SK-N-SH (cell line): ENCODE results near the gene AATF. TPM values are rescaled to one million over a fixed set of nuclear protein-coding genes. Genes with fewer than 3 reads are reported as not detected.

ENCODE experiments used
- CTCF ChIA-PET: fragments of 300-600, 350-600 bp; formaldehyde crosslinking; extraction: SDS; loops from one replicate; lab custom pipeline; 2021; lab: Yijun Ruan, JAX
- POLR2A ChIA-PET: fragments of 350-600 bp; sonication (Branson Sonifier 250); formaldehyde crosslinking; extraction: SDS; loops from one replicate; lab custom pipeline; 2020; ENCODE audit warnings: antibody characterized with exemption, inconsistent platforms; lab: Yijun Ruan, JAX
- DNase-seq: peaks from one replicate; pipeline ENCODE4 v3.0.0; 2012
- H2AFZ ChIP-seq: fragments of 200-600 bp; sonication (generic); 2 replicates; pipeline ENCODE4 v1.8.1; 2016; ENCODE audit warnings: antibody characterized with exemption, mild to moderate bottlenecking, low read depth
- H3F3A ChIP-seq: fragments of 200-600 bp; sonication (generic); replicated peaks from 2 replicates; pipeline ENCODE3; 2016; ENCODE audit warnings: antibody characterized with exemption, mild to moderate bottlenecking; ENCODE audit not compliant: insufficient read depth
- H3K27ac ChIP-seq, 2 experiments: fragments of 200-500 bp in 1 of 2; fragments of 200-600 bp in 1 of 2; sonication (Bioruptor generic) in 1 of 2; sonication (generic), shearing (Covaris generic) in 1 of 2; 2 replicates each; pipeline versions ENCODE4 v1.5.1 to v1.6.1; 2014 to 2016; ENCODE audit warnings: low read depth in 2 of 2, inconsistent platforms in 1 of 2, low read length in 1 of 2, mild to moderate bottlenecking in 1 of 2, mixed read lengths in 1 of 2
- H3K27me3 ChIP-seq: fragments of 200-600 bp; sonication (generic), shearing (Covaris generic); 2 replicates; pipeline ENCODE4 v1.6.1; 2016; ENCODE audit warnings: mixed run types; ENCODE audit not compliant: insufficient read depth
- H3K36me3 ChIP-seq, 2 experiments: fragments of 200-500 bp in 1 of 2; fragments of 200-600 bp in 1 of 2; sonication (Bioruptor generic) in 1 of 2; sonication (generic) in 1 of 2; replicated peaks in 1 of 2; 2 replicates each; pipeline versions ENCODE3 to v1.5.1; 2014 to 2016; ENCODE audit warnings: low read length in 1 of 2, mild to moderate bottlenecking in 1 of 2; ENCODE audit not compliant: insufficient read depth in 2 of 2, control insufficient read depth in 1 of 2
- H3K4me1 ChIP-seq, 2 experiments: fragments of 200-500 bp in 1 of 2; fragments of 200-600 bp in 1 of 2; sonication (Bioruptor generic) in 1 of 2; sonication (generic), shearing (Covaris generic) in 1 of 2; 2 replicates each; pipeline versions ENCODE4 v1.5.1 to v1.6.1; 2014 to 2016; ENCODE audit warnings: low read depth in 1 of 2, low read length in 1 of 2, mixed run types in 1 of 2; ENCODE audit not compliant: insufficient read depth in 2 of 2, control insufficient read depth in 1 of 2
- H3K4me2 ChIP-seq: fragments of 200-600 bp; sonication (generic), shearing (Covaris generic); 2 replicates; pipeline ENCODE4 v1.6.1; 2017; ENCODE audit warnings: mixed run types
- H3K4me3 ChIP-seq, 2 experiments: fragments of 200-500 bp in 1 of 2; fragments of 200-600 bp in 1 of 2; sonication (Bioruptor generic) in 1 of 2; sonication (generic), shearing (Covaris generic) in 1 of 2; 2 replicates each; pipeline versions ENCODE4 v1.5.1 to v1.8.1; 2014 to 2016; ENCODE audit warnings: low read depth in 2 of 2, inconsistent platforms in 1 of 2, low read length in 1 of 2, mild to moderate bottlenecking in 1 of 2, mixed read lengths in 1 of 2, moderate library complexity in 1 of 2
- H3K79me2 ChIP-seq: fragments of 200-600 bp; sonication (generic); 2 replicates; pipeline ENCODE4 v1.8.1; 2017; ENCODE audit warnings: mild to moderate bottlenecking; ENCODE audit not compliant: insufficient read depth
- H3K9ac ChIP-seq: fragments of 200-600 bp; sonication (generic); 2 replicates; pipeline ENCODE4 v1.6.1; 2017; ENCODE audit warnings: mixed run types
- H3K9me2 ChIP-seq: fragments of 200-600 bp; sonication (generic); 2 replicates; pipeline ENCODE4 v1.6.1; 2017; ENCODE audit warnings: mixed run types
- H3K9me3 ChIP-seq: fragments of 200-600 bp; sonication (generic); 2 replicates; pipeline ENCODE4 v1.6.1; 2017; ENCODE audit warnings: mixed run types, mild to moderate bottlenecking, moderate library complexity
- H4K20me1 ChIP-seq: fragments of 200-600 bp; sonication (generic); 2 replicates; pipeline ENCODE4 v1.6.1; 2017; ENCODE audit warnings: mild to moderate bottlenecking, mixed run types; ENCODE audit not compliant: insufficient read depth
- CHD2 ChIP-seq: fragments of 150-350 bp; IDR thresholded peaks from 2 replicates; pipeline ENCODE4 v1.6.1; 2018; ENCODE audit warnings: low read length; ENCODE audit not compliant: partially characterized antibody
- FOSL2 ChIP-seq: IDR thresholded peaks from 2 replicates; pipeline ENCODE4 v1.4.0; 2012; ENCODE audit warnings: low read depth, mild to moderate bottlenecking, moderate library complexity, borderline replicate concordance
- FOXJ3 ChIP-seq: sonication (generic); formaldehyde crosslinking; IDR thresholded peaks from 2 replicates; pipeline ENCODE4 v1.5.1; 2020; ENCODE audit warnings: mild to moderate bottlenecking, missing genetic modification reagents
- FOXM1 ChIP-seq: IDR thresholded peaks from 2 replicates; pipeline ENCODE4 v1.4.0; 2012; ENCODE audit warnings: low read depth, mild to moderate bottlenecking
- MEF2A ChIP-seq: IDR thresholded peaks from 2 replicates; pipeline ENCODE4 v1.4.0; 2012; ENCODE audit warnings: low read depth, borderline replicate concordance
- MXI1 ChIP-seq: IDR thresholded peaks from 2 replicates; pipeline ENCODE4 v1.6.1; 2012; ENCODE audit warnings: mild to moderate bottlenecking, low read depth, low read length, improper control_type of control experiment
- NFIC ChIP-seq: IDR thresholded peaks from 2 replicates; pipeline ENCODE4 v1.4.0; 2012; ENCODE audit warnings: borderline replicate concordance
- RFX5 ChIP-seq: IDR thresholded peaks from 2 replicates; pipeline ENCODE4 v1.6.1; 2012; ENCODE audit warnings: mild to moderate bottlenecking, improper control_type of control experiment, low read length
- RXRA ChIP-seq: IDR thresholded peaks from 2 replicates; pipeline ENCODE4 v1.4.0; 2012; ENCODE audit warnings: low read depth, mild to moderate bottlenecking, borderline replicate concordance
- SIN3A ChIP-seq: IDR thresholded peaks from 2 replicates; pipeline ENCODE4 v1.6.1; 2012; ENCODE audit warnings: low read depth, mild to moderate bottlenecking, low read length, moderate library complexity, borderline replicate concordance
- SMC3 ChIP-seq: IDR thresholded peaks from 2 replicates; pipeline ENCODE4 v1.6.1; 2012; ENCODE audit warnings: low read depth, low read length, improper control_type of control experiment
- TAF1 ChIP-seq: IDR thresholded peaks from 2 replicates; pipeline ENCODE4 v1.6.1; 2012; ENCODE audit warnings: low read depth, mild to moderate bottlenecking, low read length, moderate library complexity, borderline replicate concordance
- TCF12 ChIP-seq: IDR thresholded peaks from 2 replicates; pipeline ENCODE4 v1.4.0; 2012
- YY1 ChIP-seq: IDR thresholded peaks from 2 replicates; pipeline ENCODE4 v1.4.0; 2012; ENCODE audit warnings: low read depth, mild to moderate bottlenecking
- WGBS: methylation state at CpG from one replicate; pipeline ENCODE4 v1.1.6; 2017; ENCODE audit warnings: low lambda C conversion rate; 5-methylcytosine and 5-hydroxymethylcytosine counted together
- polyA plus RNA-seq, 3 experiments: library from polyadenylated mRNA; depleted of rRNA; stranded (reverse); fragments of >200 nt; gene quantifications; 2 replicates each; pipeline ENCODE4 v1.2.3, GENCODE V29; 2012
- TF ChIP-seq, protein P1 (sequence below): fragments of 200-600 bp; sonication (generic); IDR thresholded peaks from 2 replicates; pipeline ENCODE4 v1.6.1; 2017; ENCODE audit warnings: antibody characterized with exemption, mild to moderate bottlenecking, moderate library complexity
- TF ChIP-seq, protein P2 (sequence below): fragments of 150-350 bp; IDR thresholded peaks from 2 replicates; pipeline ENCODE4 v1.6.1; 2017; ENCODE audit warnings: antibody characterized with exemption, low read length, low read depth, borderline replicate concordance
- TF ChIP-seq, protein P3 (sequence below): IDR thresholded peaks from 2 replicates; pipeline ENCODE4 v1.6.1; 2012; ENCODE audit warnings: mild to moderate bottlenecking, low read depth, low read length, moderate library complexity
- TF ChIP-seq, protein P4 (sequence below): fragments of 150-350 bp; IDR thresholded peaks from 2 replicates; pipeline ENCODE4 v1.6.1; 2016; ENCODE audit warnings: mild to moderate bottlenecking, low read depth, low read length
- TF ChIP-seq, protein P5 (sequence below): IDR thresholded peaks from 2 replicates; pipeline ENCODE4 v1.4.0; 2012; ENCODE audit warnings: low read depth

The AATF gene
- polyA plus RNA-seq, 1 of the 3 experiments (the other 2 are of a cell fraction), result 18.8 TPM

DNA sequence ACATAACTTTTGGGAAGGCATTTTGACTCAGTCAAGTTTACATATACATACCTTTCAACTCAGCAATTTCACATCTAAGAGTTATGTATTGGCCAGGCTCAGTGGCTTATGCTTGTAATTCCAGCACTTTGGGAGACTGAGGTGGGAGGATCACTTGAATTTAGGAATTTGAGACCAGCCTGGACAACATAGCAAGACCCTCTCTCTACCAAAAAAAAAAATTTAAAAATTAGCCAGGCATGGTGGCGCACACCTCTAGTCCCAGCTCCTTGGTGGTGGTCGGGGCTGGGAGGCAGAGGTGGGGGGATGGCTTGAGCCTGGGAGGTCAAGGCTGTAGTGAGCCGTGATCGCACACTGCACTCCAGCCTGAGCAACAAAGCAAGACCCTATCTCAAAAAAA, 79.3 kb downstream of the AATF start:
- ChIA-PET POLR2A (no interaction called here), CTCF (interaction anchor here (0.6 to 2.0 kb wide), 3 partner anchors 19 to 399 kb away, joined by 3 to 10 read pairs (median 4); no protein-coding TSS in a partner anchor)
- no peak for DNase-seq
- H3K9me3 ChIP-seq, result no peaks in the 10 kb centered on the region
- H3K27me3 ChIP-seq, result no peaks in the 10 kb centered on the region
- peaks cover 20 to 23% of the 10 kb centered on the region in 2 experiments for H3K36me3 ChIP-seq
- H3F3A ChIP-seq, result no peaks in the 10 kb centered on the region
- H4K20me1 ChIP-seq, result no peaks in the 10 kb centered on the region
- H3K9me2 ChIP-seq, result no peaks in the 10 kb centered on the region
- no peak for TF ChIP-seq MEF2A
- TF ChIP-seq RXRA, result no peak
- no peak for TF ChIP-seq SMC3
- TF ChIP-seq TAF1, result no peak
- no peak for TF ChIP-seq RFX5
- TF ChIP-seq FOXJ3 (CRISPR knock-in tag), result no peak
- TF ChIP-seq, protein P1, sequence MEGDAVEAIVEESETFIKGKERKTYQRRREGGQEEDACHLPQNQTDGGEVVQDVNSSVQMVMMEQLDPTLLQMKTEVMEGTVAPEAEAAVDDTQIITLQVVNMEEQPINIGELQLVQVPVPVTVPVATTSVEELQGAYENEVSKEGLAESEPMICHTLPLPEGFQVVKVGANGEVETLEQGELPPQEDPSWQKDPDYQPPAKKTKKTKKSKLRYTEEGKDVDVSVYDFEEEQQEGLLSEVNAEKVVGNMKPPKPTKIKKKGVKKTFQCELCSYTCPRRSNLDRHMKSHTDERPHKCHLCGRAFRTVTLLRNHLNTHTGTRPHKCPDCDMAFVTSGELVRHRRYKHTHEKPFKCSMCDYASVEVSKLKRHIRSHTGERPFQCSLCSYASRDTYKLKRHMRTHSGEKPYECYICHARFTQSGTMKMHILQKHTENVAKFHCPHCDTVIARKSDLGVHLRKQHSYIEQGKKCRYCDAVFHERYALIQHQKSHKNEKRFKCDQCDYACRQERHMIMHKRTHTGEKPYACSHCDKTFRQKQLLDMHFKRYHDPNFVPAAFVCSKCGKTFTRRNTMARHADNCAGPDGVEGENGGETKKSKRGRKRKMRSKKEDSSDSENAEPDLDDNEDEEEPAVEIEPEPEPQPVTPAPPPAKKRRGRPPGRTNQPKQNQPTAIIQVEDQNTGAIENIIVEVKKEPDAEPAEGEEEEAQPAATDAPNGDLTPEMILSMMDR, result no peak
- TF ChIP-seq FOXM1, result no peak
- TF ChIP-seq MXI1, result no peak
- no peak for TF ChIP-seq NFIC
- TF ChIP-seq, protein P2, sequence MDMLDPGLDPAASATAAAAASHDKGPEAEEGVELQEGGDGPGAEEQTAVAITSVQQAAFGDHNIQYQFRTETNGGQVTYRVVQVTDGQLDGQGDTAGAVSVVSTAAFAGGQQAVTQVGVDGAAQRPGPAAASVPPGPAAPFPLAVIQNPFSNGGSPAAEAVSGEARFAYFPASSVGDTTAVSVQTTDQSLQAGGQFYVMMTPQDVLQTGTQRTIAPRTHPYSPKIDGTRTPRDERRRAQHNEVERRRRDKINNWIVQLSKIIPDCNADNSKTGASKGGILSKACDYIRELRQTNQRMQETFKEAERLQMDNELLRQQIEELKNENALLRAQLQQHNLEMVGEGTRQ, result no peak
- no peak overlapping the region for H3K9ac ChIP-seq
- peaks cover 0 to 3% of the 10 kb centered on the region in 2 experiments; a peak in 1 of 4 replicates for H3K4me1 ChIP-seq
- no peak overlapping the region for H2AFZ ChIP-seq
- no peak overlapping the region for H3K4me3 ChIP-seq
- WGBS, result 97% methylated on average over 4 of the region's 4 CpGs
- H3K79me2 ChIP-seq, result no peaks in the 10 kb centered on the region
- H3K27ac ChIP-seq, result no peak overlapping the region
- H3K4me2 ChIP-seq, result no peak overlapping the region

DNA sequence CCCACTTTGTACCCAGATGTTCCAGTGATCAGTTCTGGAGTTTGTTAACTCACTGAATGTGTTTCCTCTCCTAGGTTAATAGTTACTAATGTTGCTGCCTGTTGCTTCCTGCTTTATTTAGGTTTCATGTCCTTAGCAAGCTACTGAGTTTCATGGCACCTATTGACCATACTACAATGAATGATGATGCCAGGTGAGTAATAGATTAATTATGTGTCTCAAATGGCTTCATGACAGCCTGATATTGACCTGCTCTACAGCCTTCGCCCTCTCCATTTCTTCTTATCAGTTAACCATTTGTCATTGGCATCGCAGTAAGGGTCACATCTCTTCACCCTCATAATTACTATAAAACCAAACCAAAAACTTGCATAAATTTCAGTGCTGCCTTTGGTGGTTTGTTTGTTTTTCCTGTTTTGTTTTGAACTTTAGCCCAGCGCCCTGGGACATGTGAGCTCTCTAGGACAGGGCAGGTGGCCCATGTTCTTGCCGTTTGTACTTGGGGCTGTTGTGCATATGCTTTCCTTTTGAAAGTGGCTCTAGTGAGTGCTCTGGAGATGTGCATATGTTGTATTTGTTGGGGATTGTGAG, 82.8 kb downstream of the AATF start:
- Histone ChIP-seq H3K9ac (no peak overlapping the region), H4K20me1 (no peaks in the 10 kb centered on the region), H3K4me1 (no peaks in the 10 kb centered on the region), H2AFZ (no peak overlapping the region), H3K9me2 (no peaks in the 10 kb centered on the region), H3K4me3 (no peak overlapping the region), H3K9me3 (no peaks in the 10 kb centered on the region), H3K27ac (no peak overlapping the region), H3F3A (no peaks in the 10 kb centered on the region), H3K27me3 (no peaks in the 10 kb centered on the region), H3K36me3 (peaks cover 20 to 25% of the 10 kb centered on the region in 2 experiments), H3K79me2 (no peaks in the 10 kb centered on the region), H3K4me2 (no peak overlapping the region)
- ChIA-PET CTCF (interaction anchor here (0.9 to 1.1 kb wide), 3 partner anchors 15 to 406 kb away, joined by 3 to 5 read pairs (median 3); no protein-coding TSS in a partner anchor), POLR2A (no interaction called here)
- 93% methylated on average over 4 of the region's 4 CpGs for WGBS
- no peak for DNase-seq
- TF ChIP-seq FOSL2 (no peak), RFX5 (no peak), NFIC (no peak), SIN3A (no peak), YY1 (no peak), RXRA (no peak), CHD2 (no peak), TCF12 (no peak)
- TF ChIP-seq, protein P3, sequence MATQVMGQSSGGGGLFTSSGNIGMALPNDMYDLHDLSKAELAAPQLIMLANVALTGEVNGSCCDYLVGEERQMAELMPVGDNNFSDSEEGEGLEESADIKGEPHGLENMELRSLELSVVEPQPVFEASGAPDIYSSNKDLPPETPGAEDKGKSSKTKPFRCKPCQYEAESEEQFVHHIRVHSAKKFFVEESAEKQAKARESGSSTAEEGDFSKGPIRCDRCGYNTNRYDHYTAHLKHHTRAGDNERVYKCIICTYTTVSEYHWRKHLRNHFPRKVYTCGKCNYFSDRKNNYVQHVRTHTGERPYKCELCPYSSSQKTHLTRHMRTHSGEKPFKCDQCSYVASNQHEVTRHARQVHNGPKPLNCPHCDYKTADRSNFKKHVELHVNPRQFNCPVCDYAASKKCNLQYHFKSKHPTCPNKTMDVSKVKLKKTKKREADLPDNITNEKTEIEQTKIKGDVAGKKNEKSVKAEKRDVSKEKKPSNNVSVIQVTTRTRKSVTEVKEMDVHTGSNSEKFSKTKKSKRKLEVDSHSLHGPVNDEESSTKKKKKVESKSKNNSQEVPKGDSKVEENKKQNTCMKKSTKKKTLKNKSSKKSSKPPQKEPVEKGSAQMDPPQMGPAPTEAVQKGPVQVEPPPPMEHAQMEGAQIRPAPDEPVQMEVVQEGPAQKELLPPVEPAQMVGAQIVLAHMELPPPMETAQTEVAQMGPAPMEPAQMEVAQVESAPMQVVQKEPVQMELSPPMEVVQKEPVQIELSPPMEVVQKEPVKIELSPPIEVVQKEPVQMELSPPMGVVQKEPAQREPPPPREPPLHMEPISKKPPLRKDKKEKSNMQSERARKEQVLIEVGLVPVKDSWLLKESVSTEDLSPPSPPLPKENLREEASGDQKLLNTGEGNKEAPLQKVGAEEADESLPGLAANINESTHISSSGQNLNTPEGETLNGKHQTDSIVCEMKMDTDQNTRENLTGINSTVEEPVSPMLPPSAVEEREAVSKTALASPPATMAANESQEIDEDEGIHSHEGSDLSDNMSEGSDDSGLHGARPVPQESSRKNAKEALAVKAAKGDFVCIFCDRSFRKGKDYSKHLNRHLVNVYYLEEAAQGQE, result no peak
- TF ChIP-seq, protein P4, sequence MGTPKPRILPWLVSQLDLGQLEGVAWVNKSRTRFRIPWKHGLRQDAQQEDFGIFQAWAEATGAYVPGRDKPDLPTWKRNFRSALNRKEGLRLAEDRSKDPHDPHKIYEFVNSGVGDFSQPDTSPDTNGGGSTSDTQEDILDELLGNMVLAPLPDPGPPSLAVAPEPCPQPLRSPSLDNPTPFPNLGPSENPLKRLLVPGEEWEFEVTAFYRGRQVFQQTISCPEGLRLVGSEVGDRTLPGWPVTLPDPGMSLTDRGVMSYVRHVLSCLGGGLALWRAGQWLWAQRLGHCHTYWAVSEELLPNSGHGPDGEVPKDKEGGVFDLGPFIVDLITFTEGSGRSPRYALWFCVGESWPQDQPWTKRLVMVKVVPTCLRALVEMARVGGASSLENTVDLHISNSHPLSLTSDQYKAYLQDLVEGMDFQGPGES, result no peak
- TF ChIP-seq, protein P5, sequence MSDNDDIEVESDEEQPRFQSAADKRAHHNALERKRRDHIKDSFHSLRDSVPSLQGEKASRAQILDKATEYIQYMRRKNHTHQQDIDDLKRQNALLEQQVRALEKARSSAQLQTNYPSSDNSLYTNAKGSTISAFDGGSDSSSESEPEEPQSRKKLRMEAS, result no peak
